HepG2 (cell line): ENCODE data around the gene MED9. TPM values are rescaled to one million over a fixed set of nuclear protein-coding genes. Genes with fewer than 3 reads are reported as not detected.

Experiments used
- CERS6 ChIP-seq: sonication (generic); formaldehyde crosslinking; IDR thresholded peaks from 2 replicates; pipeline ENCODE4 v1.5.0; 2020; ENCODE audit warnings: missing genetic modification reagents
- POLR2AphosphoS5 ChIP-seq: IDR thresholded peaks from 2 replicates; pipeline ENCODE4 v1.6.1; 2012; ENCODE audit warnings: low read depth, low read length
- SIN3B ChIP-seq: fragments of 150-350 bp; IDR thresholded peaks from 2 replicates; pipeline ENCODE4 v1.6.1; 2014; ENCODE audit warnings: low read length
- SMAD3 ChIP-seq: sonication (generic); formaldehyde crosslinking; IDR thresholded peaks from 2 replicates; pipeline ENCODE4 v1.4.0; 2020; ENCODE audit warnings: missing genetic modification reagents
- SP4 ChIP-seq: sonication (generic); formaldehyde crosslinking; IDR thresholded peaks from 2 replicates; pipeline ENCODE4 v1.8.1; 2023; ENCODE audit warnings: mild to moderate bottlenecking, missing genetic modification reagents
- SRF ChIP-seq: IDR thresholded peaks from 2 replicates; pipeline ENCODE4 v1.6.1; 2011; ENCODE audit warnings: mild to moderate bottlenecking, low read depth, low read length, moderate library complexity
- TFDP2 ChIP-seq: sonication (generic); formaldehyde crosslinking; IDR thresholded peaks from 2 replicates; pipeline ENCODE4 v1.4.0; 2020; ENCODE audit warnings: missing genetic modification reagents
- TGIF2 ChIP-seq: IDR thresholded peaks from 2 replicates; pipeline ENCODE4 v1.6.1; 2016; ENCODE audit warnings: control low read depth, missing compliant biosample characterization
- THYN1 ChIP-seq: sonication (generic); formaldehyde crosslinking; IDR thresholded peaks from 2 replicates; pipeline ENCODE4 v1.8.1; 2023; ENCODE audit warnings: low read depth, mild to moderate bottlenecking, moderate library complexity, missing genetic modification reagents, borderline replicate concordance
- ZNF142 ChIP-seq: sonication (generic); formaldehyde crosslinking; IDR thresholded peaks from 2 replicates; pipeline ENCODE4 v1.4.0; 2020; ENCODE audit warnings: missing genetic modification reagents
- ZNF274 ChIP-seq: sonication (generic); formaldehyde crosslinking; IDR thresholded peaks from 2 replicates; pipeline ENCODE4 v1.5.1; 2020; ENCODE audit warnings: mild to moderate bottlenecking, missing genetic modification reagents
- ZNF607 ChIP-seq: sonication (generic); formaldehyde crosslinking; IDR thresholded peaks from 2 replicates; pipeline ENCODE4 v1.5.1; 2020; ENCODE audit warnings: missing genetic modification reagents, mild to moderate bottlenecking, borderline replicate concordance
- ZNF616 ChIP-seq: sonication (generic); formaldehyde crosslinking; IDR thresholded peaks from 2 replicates; pipeline ENCODE4 v1.5.0; 2020; ENCODE audit warnings: low read depth, mild to moderate bottlenecking, missing genetic modification reagents
- ZNF746 ChIP-seq: sonication (generic); formaldehyde crosslinking; IDR thresholded peaks from 2 replicates; pipeline ENCODE4 v1.8.0; 2022; ENCODE audit warnings: mild to moderate bottlenecking, missing genetic modification reagents
- ZNF776 ChIP-seq: sonication (generic); formaldehyde crosslinking; IDR thresholded peaks from 2 replicates; pipeline ENCODE4 v1.4.0; 2020; ENCODE audit warnings: mild to moderate bottlenecking, missing genetic modification reagents
- polyA plus RNA-seq, 8 experiments: library from polyadenylated mRNA; depleted of rRNA in 3 of 8; stranded (reverse) in 7 of 8; unstranded in 1 of 8; fragments of >200 nt; fragmentation: Illumina TruSeq in 4 of 8; extraction: Trizol in 4 of 8; gene quantifications; 2 replicates each; pipeline versions ENCODE4 v1.2.1 to v1.2.3, GENCODE V29; 2011 to 2016; ENCODE audit warnings: low read depth in 4 of 8, missing spikeins in 1 of 8, mixed read lengths in 1 of 8; ENCODE audit not compliant: insufficient read depth in 1 of 8
- total RNA-seq, 5 experiments: library from RNA; depleted of rRNA; stranded (reverse); fragments of >200 nt; fragmentation: Illumina TruSeq; extraction: Trizol; gene quantifications; 2 replicates each; pipeline ENCODE4 v1.2.3, GENCODE V29; 2016; ENCODE audit warnings: low read depth in 1 of 5
- TF ChIP-seq, protein P1 (sequence below): sonication (generic); formaldehyde crosslinking; conservative IDR thresholded peaks from 2 replicates; pipeline ENCODE4 v1.4.0; 2020; ENCODE audit warnings: missing genetic modification reagents
- TF ChIP-seq, protein P2 (sequence below): sonication (generic); formaldehyde crosslinking; IDR thresholded peaks from 2 replicates; pipeline ENCODE4 v1.5.0; 2020; ENCODE audit warnings: missing genetic modification reagents

Gene MED9
- total and polyA plus RNA-seq, 2 of the 13 experiments (the other 11 are each of a cell fraction or from before 2014, with no cell fraction given): 11.9 to 15.1 TPM

DNA sequence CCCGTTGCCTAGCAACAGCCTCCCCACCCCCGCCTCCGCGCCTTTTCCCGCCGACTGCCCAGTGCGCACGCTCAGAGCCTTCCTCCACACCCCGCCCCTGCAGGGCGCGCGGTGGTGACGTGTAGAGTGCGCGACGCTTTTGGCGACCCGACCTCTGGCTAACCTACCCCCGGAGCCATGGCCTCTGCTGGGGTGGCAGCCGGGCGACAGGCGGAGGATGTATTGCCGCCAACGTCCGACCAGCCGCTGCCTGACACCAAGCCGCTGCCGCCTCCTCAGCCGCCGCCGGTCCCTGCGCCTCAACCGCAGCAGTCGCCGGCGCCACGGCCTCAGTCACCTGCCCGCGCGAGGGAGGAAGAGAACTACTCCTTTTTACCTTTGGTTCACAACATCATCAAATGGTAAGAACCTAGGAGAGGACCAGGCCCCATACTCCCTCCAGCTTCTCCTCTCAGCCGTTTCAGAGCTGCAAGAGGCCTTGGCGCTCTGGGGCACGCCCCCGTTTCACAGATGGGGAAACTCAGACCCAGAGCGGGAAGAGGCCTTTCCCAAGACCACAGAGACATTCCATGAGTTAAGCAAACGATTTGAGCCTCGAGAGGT, at the start of gene MED9 (continued):
- TF ChIP-seq TGIF2 (CRISPR knock-in tag) (0 out of 2 replicates have a peak, but pooled peaks have one; percentile 17), ZNF746 (no peak), SP4 (CRISPR knock-in tag) (peak; percentile 83), CERS6 (CRISPR knock-in tag) (no peak), ZNF607 (peak; percentile 64; the same call in 1 of the 2 replicates), SMAD3 (CRISPR knock-in tag) (peak; percentile 56), ZNF274 (CRISPR knock-in tag) (peak; percentile 68; the same call in 1 of the 2 replicates), SIN3B (peak; percentile 89), ZNF142 (CRISPR knock-in tag) (0 out of 2 replicates have a peak, but pooled peaks have one; percentile 41), SRF (peak; percentile 86), THYN1 (CRISPR knock-in tag) (no peak), ZNF616 (CRISPR knock-in tag) (no peak), ZNF776 (peak; percentile 60; the same call in 1 of the 2 replicates), POLR2AphosphoS5 (peak; percentile 71), TFDP2 (peak; percentile 89)
- TF ChIP-seq, protein P1, sequence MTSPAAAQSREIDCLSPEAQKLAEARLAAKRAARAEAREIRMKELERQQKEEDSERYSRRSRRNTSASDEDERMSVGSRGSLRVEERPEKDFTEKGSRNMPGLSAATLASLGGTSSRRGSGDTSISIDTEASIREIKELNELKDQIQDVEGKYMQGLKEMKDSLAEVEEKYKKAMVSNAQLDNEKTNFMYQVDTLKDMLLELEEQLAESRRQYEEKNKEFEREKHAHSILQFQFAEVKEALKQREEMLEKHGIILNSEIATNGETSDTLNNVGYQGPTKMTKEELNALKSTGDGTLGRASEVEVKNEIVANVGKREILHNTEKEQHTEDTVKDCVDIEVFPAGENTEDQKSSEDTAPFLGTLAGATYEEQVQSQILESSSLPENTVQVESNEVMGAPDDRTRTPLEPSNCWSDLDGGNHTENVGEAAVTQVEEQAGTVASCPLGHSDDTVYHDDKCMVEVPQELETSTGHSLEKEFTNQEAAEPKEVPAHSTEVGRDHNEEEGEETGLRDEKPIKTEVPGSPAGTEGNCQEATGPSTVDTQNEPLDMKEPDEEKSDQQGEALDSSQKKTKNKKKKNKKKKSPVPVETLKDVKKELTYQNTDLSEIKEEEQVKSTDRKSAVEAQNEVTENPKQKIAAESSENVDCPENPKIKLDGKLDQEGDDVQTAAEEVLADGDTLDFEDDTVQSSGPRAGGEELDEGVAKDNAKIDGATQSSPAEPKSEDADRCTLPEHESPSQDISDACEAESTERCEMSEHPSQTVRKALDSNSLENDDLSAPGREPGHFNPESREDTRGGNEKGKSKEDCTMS (CRISPR knock-in tag): no peak
- TF ChIP-seq, protein P2, sequence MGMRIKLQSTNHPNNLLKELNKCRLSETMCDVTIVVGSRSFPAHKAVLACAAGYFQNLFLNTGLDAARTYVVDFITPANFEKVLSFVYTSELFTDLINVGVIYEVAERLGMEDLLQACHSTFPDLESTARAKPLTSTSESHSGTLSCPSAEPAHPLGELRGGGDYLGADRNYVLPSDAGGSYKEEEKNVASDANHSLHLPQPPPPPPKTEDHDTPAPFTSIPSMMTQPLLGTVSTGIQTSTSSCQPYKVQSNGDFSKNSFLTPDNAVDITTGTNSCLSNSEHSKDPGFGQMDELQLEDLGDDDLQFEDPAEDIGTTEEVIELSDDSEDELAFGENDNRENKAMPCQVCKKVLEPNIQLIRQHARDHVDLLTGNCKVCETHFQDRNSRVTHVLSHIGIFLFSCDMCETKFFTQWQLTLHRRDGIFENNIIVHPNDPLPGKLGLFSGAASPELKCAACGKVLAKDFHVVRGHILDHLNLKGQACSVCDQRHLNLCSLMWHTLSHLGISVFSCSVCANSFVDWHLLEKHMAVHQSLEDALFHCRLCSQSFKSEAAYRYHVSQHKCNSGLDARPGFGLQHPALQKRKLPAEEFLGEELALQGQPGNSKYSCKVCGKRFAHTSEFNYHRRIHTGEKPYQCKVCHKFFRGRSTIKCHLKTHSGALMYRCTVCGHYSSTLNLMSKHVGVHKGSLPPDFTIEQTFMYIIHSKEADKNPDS (CRISPR knock-in tag): no peak
